Mesenchymal stem cell (in vitro differentiated cells and primary cell): ENCODE data around the gene DDX56. TPM values are rescaled to one million over a fixed set of nuclear protein-coding genes. Genes with fewer than 3 reads are reported as not detected.
A peak's percentile ranks its signal among the peaks of the same experiment; 100 is the strongest.

Source experiments
- DNase-seq: peaks from one replicate; pipeline ENCODE4 v3.0.0-alpha.2; 2013
- H2AFZ ChIP-seq: one replicate; pipeline ENCODE4 v1.6.1; 2013; ENCODE audit warnings: low read depth, mild to moderate bottlenecking, control low read depth, inconsistent platforms, low read length, moderate library complexity
- H2AK5ac ChIP-seq: 2 replicates; pipeline ENCODE4 v1.6.1; 2013; ENCODE audit warnings: low read length, moderate library complexity, mild to moderate bottlenecking, inconsistent platforms; ENCODE audit not compliant: severe bottlenecking
- H2BK120ac ChIP-seq: one replicate; pipeline ENCODE4 v1.6.1; 2013; ENCODE audit warnings: low read depth, mild to moderate bottlenecking, inconsistent platforms, low read length, moderate library complexity
- H2BK12ac ChIP-seq, 2 experiments: one replicate each; pipeline ENCODE4 v1.6.1; 2013; ENCODE audit warnings: inconsistent platforms in 2 of 2, low read length in 2 of 2, mild to moderate bottlenecking in 2 of 2, moderate library complexity in 2 of 2, control low read depth in 1 of 2
- H2BK15ac ChIP-seq: one replicate; pipeline ENCODE4 v1.6.1; 2013; ENCODE audit warnings: mild to moderate bottlenecking, low read depth, inconsistent platforms; ENCODE audit not compliant: poor library complexity, severe bottlenecking
- H2BK5ac ChIP-seq: 2 replicates; pipeline ENCODE4 v1.6.1; 2013; ENCODE audit warnings: low read depth, mild to moderate bottlenecking, low read length, control low read depth, inconsistent platforms; ENCODE audit not compliant: poor library complexity, severe bottlenecking
- H3K14ac ChIP-seq, 2 experiments: one replicate each; pipeline ENCODE4 v1.6.1; 2013; ENCODE audit warnings: inconsistent platforms in 2 of 2, low read length in 2 of 2, control low read depth in 1 of 2, mild to moderate bottlenecking in 1 of 2, moderate library complexity in 1 of 2
- H3K18ac ChIP-seq, 2 experiments: one replicate each; pipeline ENCODE4 v1.6.1; 2013; ENCODE audit warnings: inconsistent platforms in 2 of 2, low read length in 2 of 2, control low read depth in 1 of 2, low read depth in 1 of 2, mild to moderate bottlenecking in 1 of 2
- H3K23ac ChIP-seq, 2 experiments: one replicate each; pipeline ENCODE4 v1.6.1; 2013; ENCODE audit warnings: inconsistent platforms in 2 of 2, low read length in 2 of 2, mild to moderate bottlenecking in 2 of 2, moderate library complexity in 2 of 2, control low read depth in 1 of 2
- H3K27ac ChIP-seq: 2 replicates; pipeline ENCODE4 v1.5.1; 2013; ENCODE audit warnings: mild to moderate bottlenecking, moderate library complexity, low read length, control low read depth, inconsistent platforms; ENCODE audit not compliant: poor library complexity, severe bottlenecking
- H3K27me3 ChIP-seq, 2 experiments: 2 replicates each; pipeline versions ENCODE4 v1.6.1 to v1.7.0; 2013; ENCODE audit warnings: low read length in 2 of 2, mild to moderate bottlenecking in 2 of 2, moderate library complexity in 2 of 2, control low read depth in 1 of 2, inconsistent platforms in 1 of 2; ENCODE audit not compliant: control insufficient read depth in 1 of 2, insufficient read depth in 1 of 2
- H3K36me3 ChIP-seq, 2 experiments: 2 replicates each; pipeline versions ENCODE4 v1.6.1 to v1.7.0; 2013; ENCODE audit warnings: low read length in 2 of 2, control low read depth in 1 of 2, inconsistent platforms in 1 of 2, low read depth in 1 of 2, mild to moderate bottlenecking in 1 of 2; ENCODE audit not compliant: insufficient read depth in 2 of 2, control insufficient read depth in 1 of 2
- H3K4ac ChIP-seq, 2 experiments: one replicate each; pipeline ENCODE4 v1.6.1; 2013; ENCODE audit warnings: inconsistent platforms in 2 of 2, low read length in 2 of 2, mild to moderate bottlenecking in 2 of 2, moderate library complexity in 2 of 2, control low read depth in 1 of 2, low read depth in 1 of 2
- H3K4me1 ChIP-seq: 2 replicates; pipeline ENCODE4 v1.6.1; 2013; ENCODE audit warnings: low read depth, low read length, control low read depth; ENCODE audit not compliant: control insufficient read depth, insufficient read depth
- H3K4me2 ChIP-seq: 2 replicates; pipeline ENCODE4 v1.6.1; 2013; ENCODE audit warnings: low read length, mild to moderate bottlenecking, inconsistent platforms; ENCODE audit not compliant: poor library complexity, severe bottlenecking
- H3K4me3 ChIP-seq, 2 experiments: 2 replicates each; pipeline versions ENCODE4 v1.5.1 to v1.7.0; 2013; ENCODE audit warnings: low read length in 2 of 2, mild to moderate bottlenecking in 2 of 2, control low read depth in 1 of 2, low read depth in 1 of 2; ENCODE audit not compliant: insufficient read depth in 1 of 2
- H3K79me1 ChIP-seq: replicated peaks from 2 replicates; pipeline ENCODE4 v1.6.1; 2013; ENCODE audit warnings: mild to moderate bottlenecking, control low read depth, low read length, inconsistent platforms; ENCODE audit not compliant: poor library complexity, severe bottlenecking
- H3K9ac ChIP-seq: 2 replicates; pipeline ENCODE4 v1.7.0; 2013; ENCODE audit warnings: mild to moderate bottlenecking, low read length, moderate library complexity
- H3K9me3 ChIP-seq: 2 replicates; pipeline ENCODE4 v1.7.0; 2013; ENCODE audit warnings: mild to moderate bottlenecking, low read length; ENCODE audit not compliant: control insufficient read depth
- H4K8ac ChIP-seq: one replicate; pipeline ENCODE4 v1.6.1; 2013; ENCODE audit warnings: inconsistent platforms, mild to moderate bottlenecking, low read length, moderate library complexity
- H4K91ac ChIP-seq: one replicate; pipeline ENCODE4 v1.6.1; 2013; ENCODE audit warnings: mild to moderate bottlenecking, low read length, inconsistent platforms
- WGBS: methylation state at CpG from one replicate; pipeline ENCODE4 v1.1.7; 2013; ENCODE audit warnings: mixed read lengths; 5-methylcytosine and 5-hydroxymethylcytosine counted together
- polyA plus RNA-seq, 2 experiments: library from polyadenylated mRNA; stranded (reverse); fragments of 200-250 nt; gene quantifications; one replicate each; pipeline ENCODE4 v1.2.3, GENCODE V29; 2013

The DDX56 gene
- polyA plus RNA-seq (2013, experiment 1 of 2) = 46.0 TPM
- polyA plus RNA-seq (2013, experiment 2 of 2) = 44.0 TPM

DNA sequence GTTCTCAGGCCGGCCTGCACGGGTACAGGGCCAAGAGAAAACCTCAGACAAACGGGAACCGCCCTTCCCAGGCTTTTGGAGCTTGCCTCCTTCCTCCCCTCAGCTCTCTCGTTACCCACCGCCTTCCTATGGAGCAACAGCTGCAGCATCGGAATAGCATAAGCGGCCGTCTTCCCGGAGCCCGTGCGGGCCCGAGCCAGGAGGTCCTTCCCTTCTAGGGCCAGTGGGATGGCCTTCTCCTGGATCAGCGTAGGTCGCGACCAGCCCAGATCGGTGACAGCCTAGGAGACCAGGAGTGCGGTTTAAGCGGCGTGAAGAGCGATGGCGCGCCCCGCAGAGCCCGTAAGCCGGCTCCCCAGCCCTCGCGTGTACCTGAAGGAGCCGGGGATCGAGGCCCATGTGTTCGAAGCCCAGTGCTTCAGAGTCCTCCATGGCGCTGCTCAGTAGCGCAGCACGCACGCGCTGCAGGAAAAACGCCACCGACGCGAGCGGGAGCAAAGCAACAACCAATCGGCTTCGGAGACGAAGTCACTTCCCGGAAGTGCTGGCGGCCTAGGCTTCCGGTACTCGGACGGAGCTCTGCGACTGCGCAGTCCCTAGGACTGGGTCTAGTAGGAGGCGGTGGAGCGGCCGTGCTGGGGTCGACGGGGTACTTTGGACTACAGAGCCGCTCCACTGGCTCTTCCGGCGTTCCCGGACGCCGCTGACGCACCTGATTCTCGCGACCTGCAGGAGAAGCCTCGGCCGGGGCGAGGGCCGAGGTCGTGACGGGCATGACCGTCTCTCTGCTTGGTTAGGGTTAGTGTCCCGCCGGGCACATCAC lies at the start of gene DDX56:
TSS of gene DDX56 (minus strand) at position 445 of the 823 bp plus-strand sequence. CDS start at position 432, 13 bp downstream.
- H3K23ac ChIP-seq = peak within 1 kb of the TSS in 1 of 2 experiments; percentile 23
- H3K4ac ChIP-seq = peak within 1 kb of the TSS; percentile 75 to 94
- peak within 1 kb of the TSS; percentile 59 for H2BK5ac ChIP-seq
- no peak within 1 kb of the TSS for H2BK15ac ChIP-seq
- H3K36me3 ChIP-seq = peaks cover 52 to 71% of the 10 kb centered on the region in 2 experiments
- H3K4me1 ChIP-seq = peaks cover 10% of the 10 kb centered on the region
- peak within 1 kb of the TSS; percentile 78 for H4K91ac ChIP-seq
- H3K4me2 ChIP-seq = peak within 1 kb of the TSS; percentile 87
- no peaks in the 10 kb centered on the region for H3K27me3 ChIP-seq
- H3K4me3 ChIP-seq = peak within 1 kb of the TSS; percentile 88 to 95
- DNase-seq = peak; percentile 96
- WGBS = under 1% methylated on average over 74 of the region's 74 CpGs
- peak within 1 kb of the TSS; percentile 94 for H3K9ac ChIP-seq
- H2AK5ac ChIP-seq = peak within 1 kb of the TSS; percentile 29
- no peak within 1 kb of the TSS for H2BK120ac ChIP-seq
- H3K14ac ChIP-seq = peak within 1 kb of the TSS in 1 of 2 experiments; percentile 85
- H2BK12ac ChIP-seq = no peak within 1 kb of the TSS
- no peaks in the 10 kb centered on the region for H3K9me3 ChIP-seq
- peaks cover 39% of the 10 kb centered on the region for H3K79me1 ChIP-seq
- H3K27ac ChIP-seq = peak within 1 kb of the TSS; percentile 69
- peak within 1 kb of the TSS; percentile 97 for H4K8ac ChIP-seq
- peak within 1 kb of the TSS; percentile 84 to 85 for H3K18ac ChIP-seq
- peak within 1 kb of the TSS; percentile 60 for H2AFZ ChIP-seq

- H3K9ac ChIP-seq = peak overlapping the region; percentile 26
- H3K9me3 ChIP-seq = no peaks in the 10 kb centered on the region
- H3K4ac ChIP-seq = peak overlapping the region; percentile 14 to 24
- H3K4me2 ChIP-seq = no peak overlapping the region
- H3K23ac ChIP-seq = no peak overlapping the region
- H3K4me3 ChIP-seq = peak overlapping the region in 1 of 2 experiments; percentile 22
- peaks cover 15% of the 10 kb centered on the region for H3K79me1 ChIP-seq
- H2BK15ac ChIP-seq = no peak overlapping the region
- no peak overlapping the region for H4K8ac ChIP-seq
- H2BK12ac ChIP-seq = peak overlapping the region; percentile 21 to 79
- DNase-seq = peak; percentile 77
- peaks cover 16% of the 10 kb centered on the region for H3K4me1 ChIP-seq
- no peak overlapping the region for H3K14ac ChIP-seq
- WGBS = 81% methylated on average over 5 of the region's 5 CpGs
- no peak overlapping the region for H2AFZ ChIP-seq
- no peak overlapping the region for H2AK5ac ChIP-seq
- no peak overlapping the region for H2BK120ac ChIP-seq
- peak overlapping the region; percentile 48 to 78 for H3K18ac ChIP-seq
- no peak overlapping the region for H4K91ac ChIP-seq
- no peak overlapping the region for H2BK5ac ChIP-seq
- no peaks in the 10 kb centered on the region for H3K27me3 ChIP-seq
- peaks cover 22 to 34% of the 10 kb centered on the region in 2 experiments for H3K36me3 ChIP-seq
- H3K27ac ChIP-seq = peak overlapping the region; percentile 11
Observed at GRCh38 chr7:44622342-44623151, 48.8 kb upstream of the DDX56 start.

DNA sequence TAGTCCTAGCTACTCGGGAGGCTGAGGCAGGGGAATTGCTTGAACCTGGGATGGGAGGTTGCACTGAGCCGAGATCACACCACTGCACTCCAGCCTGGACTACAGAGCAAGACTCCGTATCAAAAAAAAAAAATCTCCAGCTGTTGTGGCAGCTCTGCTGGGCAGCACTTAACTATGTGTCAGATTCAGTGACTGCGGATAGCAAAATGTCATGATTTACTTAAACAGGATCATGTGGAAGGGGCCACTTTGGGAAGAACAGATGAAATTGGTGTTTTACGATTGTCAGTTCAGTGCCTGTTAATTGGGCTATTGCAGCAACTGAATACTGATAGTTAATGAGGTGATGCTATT lies 48.0 kb upstream of the DDX56 start:
- no peaks in the 10 kb centered on the region for H3K27me3 ChIP-seq
- H4K8ac ChIP-seq = no peak overlapping the region
- H2AK5ac ChIP-seq = no peak overlapping the region
- H3K4me3 ChIP-seq = no peak overlapping the region
- no peak overlapping the region for H2BK5ac ChIP-seq
- no peak overlapping the region for H3K14ac ChIP-seq
- no peak overlapping the region for H3K4me2 ChIP-seq
- peak; percentile 22 for DNase-seq
- H3K9me3 ChIP-seq = no peaks in the 10 kb centered on the region
- WGBS = 90% methylated on average over 5 of the region's 5 CpGs
- H2AFZ ChIP-seq = no peak overlapping the region
- no peak overlapping the region for H3K18ac ChIP-seq
- H4K91ac ChIP-seq = no peak overlapping the region
- no peak overlapping the region for H3K9ac ChIP-seq
- H2BK120ac ChIP-seq = no peak overlapping the region
- no peak overlapping the region for H3K4ac ChIP-seq
- H3K23ac ChIP-seq = no peak overlapping the region
- H2BK12ac ChIP-seq = no peak overlapping the region
- H3K4me1 ChIP-seq = peaks cover 20% of the 10 kb centered on the region
- H3K36me3 ChIP-seq = peaks cover 21 to 32% of the 10 kb centered on the region in 2 experiments
- H3K79me1 ChIP-seq = peaks cover 14% of the 10 kb centered on the region
- no peak overlapping the region for H2BK15ac ChIP-seq
- H3K27ac ChIP-seq = no peak overlapping the region
